ENCODE results near the gene RNASEH2A.
"Not testable (repeated sequence)": the region's sequence is repeated elsewhere in the genome, so short reads cannot be mapped to it uniquely, and the experiment has no call there.

RNASEH2A gene

DNA sequence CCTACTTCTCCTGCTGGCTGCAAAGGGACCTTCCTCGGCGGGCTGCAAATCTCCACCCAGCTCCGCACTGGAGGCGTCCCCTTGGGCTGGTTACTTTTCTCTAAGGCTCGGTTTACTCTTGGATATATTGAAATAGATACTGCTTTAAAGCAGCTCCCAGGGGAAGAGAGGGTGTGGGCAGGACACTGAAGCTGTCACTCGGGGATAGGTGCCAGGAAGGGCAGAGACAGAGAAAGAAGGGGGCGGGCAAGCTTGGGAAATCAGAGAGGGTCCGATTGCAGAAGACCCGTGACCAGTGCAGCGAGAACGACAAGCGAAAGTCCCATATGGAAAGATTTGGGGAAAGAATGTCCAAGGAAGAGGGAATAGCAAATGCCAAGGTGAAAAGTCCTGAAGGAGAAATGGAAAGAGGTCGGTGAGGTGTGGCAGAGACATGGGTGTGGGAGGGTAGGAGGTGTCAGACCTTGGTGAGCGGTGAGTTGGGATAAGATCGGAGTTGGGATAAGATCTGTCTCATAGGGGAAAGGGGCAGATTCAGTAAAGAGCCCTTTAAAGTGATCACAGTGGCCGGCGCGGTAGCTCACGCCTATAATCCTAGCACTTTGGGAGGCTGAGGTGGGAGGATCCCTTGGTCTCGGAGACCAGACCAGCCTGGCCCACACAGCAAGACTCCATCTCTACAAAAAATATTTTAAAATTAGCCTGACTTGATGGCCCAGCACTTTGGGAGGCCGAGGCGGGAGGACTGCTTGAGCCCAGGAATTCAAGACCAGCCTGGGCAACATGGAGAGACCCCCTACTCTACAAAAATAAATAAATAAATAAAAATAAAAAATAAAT lies 3.9 kb upstream of the RNASEH2A start:
- Histone ChIP-seq H3K27ac (ENCODE audit: insufficient read depth in 1 of 2, low read depth in 1 of 2, low read length in 2 of 2, poor library complexity in 1 of 2, severe bottlenecking in 2 of 2) (no peak overlapping the region), H3K9me3 (ENCODE audit: control extremely low read depth in 1 of 5, control insufficient read depth in 4 of 5, insufficient read depth in 2 of 5, low read depth in 1 of 5, low read length in 4 of 5) (no peaks in the 10 kb centered on the region), H3K36me3 (ENCODE audit: control insufficient read depth in 4 of 4, insufficient read depth in 4 of 4, low read length in 3 of 4) (peaks cover 0 to 13% (median 6%) of the 10 kb centered on the region in 4 experiments), H3K4me1 (ENCODE audit: control extremely low read depth in 1 of 4, control insufficient read depth in 4 of 4, insufficient read depth in 4 of 4, low read length in 3 of 4) (peaks cover 0 to 39% (median 37%) of the 10 kb centered on the region in 4 experiments), H3K4me3 (ENCODE audit: control insufficient read depth in 1 of 7, extremely low read depth in 1 of 7, insufficient read depth in 4 of 7, low read depth in 2 of 7, low read length in 6 of 7) (peak overlapping the region; percentile 65 to 97 (median 83)), H3K27me3 (replicated peaks in 2 of 5; ENCODE audit: control insufficient read depth in 4 of 5, insufficient read depth in 5 of 5, low read length in 4 of 5) (peaks cover 0 to 3% (median 0%) of the 10 kb centered on the region in 5 experiments)
- WGBS (ENCODE audit: insufficient coverage): 52% methylated on average over 15 of the region's 22 CpGs
- ChIA-PET POLR2A (interaction anchor here (0.5 to 1.5 kb wide), 3 partner anchors 9 to 25 kb away, joined by 3 to 8 read pairs (median 5); no protein-coding TSS in a partner anchor), CTCF (interaction anchor here (0.7 to 15.3 kb wide), 6 partner anchors 20 to 47 kb away, joined by 3 to 612 read pairs (median 4); partner anchors contain the start of gene HOOK2)
- DNase-seq: no peak

GRCh38 chr19:12804051-12804450 lies 2.3 kb upstream of the RNASEH2A start:
- Histone ChIP-seq H3K27ac (ENCODE audit: insufficient read depth in 1 of 2, low read depth in 1 of 2, low read length in 2 of 2, poor library complexity in 1 of 2, severe bottlenecking in 2 of 2) (no peak overlapping the region), H3K4me1 (ENCODE audit: control extremely low read depth in 1 of 4, control insufficient read depth in 4 of 4, insufficient read depth in 4 of 4, low read length in 3 of 4) (peaks cover 0 to 39% (median 37%) of the 10 kb centered on the region in 4 experiments), H3K4me3 (ENCODE audit: control insufficient read depth in 1 of 7, extremely low read depth in 1 of 7, insufficient read depth in 4 of 7, low read depth in 2 of 7, low read length in 6 of 7) (no peak overlapping the region), H3K9me3 (ENCODE audit: control extremely low read depth in 1 of 5, control insufficient read depth in 4 of 5, insufficient read depth in 2 of 5, low read depth in 1 of 5, low read length in 4 of 5) (no peaks in the 10 kb centered on the region), H3K36me3 (ENCODE audit: control insufficient read depth in 4 of 4, insufficient read depth in 4 of 4, low read length in 3 of 4) (peaks cover 0 to 19% (median 9%) of the 10 kb centered on the region in 4 experiments), H3K27me3 (replicated peaks in 2 of 5; ENCODE audit: control insufficient read depth in 4 of 5, insufficient read depth in 5 of 5, low read length in 4 of 5) (peaks cover 0 to 3% (median 0%) of the 10 kb centered on the region in 5 experiments)
- POLR2A ChIA-PET: no interaction called here
- no peak for DNase-seq
- CTCF ChIA-PET: interaction anchor here (1.0 to 15.3 kb wide), 3 partner anchors 11 to 44 kb away, joined by 3 to 612 read pairs (median 9); partner anchors contain the start of gene HOOK2
- 96% methylated on average over 21 of the region's 26 CpGs for WGBS (ENCODE audit: insufficient coverage)

DNA sequence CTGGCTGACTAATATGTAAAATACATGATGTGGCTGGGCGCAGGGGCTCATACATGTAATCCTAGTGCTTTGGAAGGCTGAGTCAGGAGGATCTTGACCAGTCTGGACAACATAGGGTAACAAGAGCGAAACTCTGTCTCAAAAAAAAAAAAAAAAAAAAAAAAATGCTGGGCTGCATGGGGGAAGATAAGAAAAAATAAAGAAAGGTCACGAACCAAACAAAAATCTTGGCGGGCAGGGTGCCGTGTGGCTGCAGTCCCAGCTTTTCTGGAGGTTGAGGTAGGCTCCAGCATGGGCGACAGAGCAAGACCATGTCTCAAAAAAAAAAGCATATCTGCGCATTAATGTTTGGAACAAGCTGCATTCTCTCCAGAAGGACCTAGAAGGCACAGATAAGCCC lies 8.7 kb downstream of the RNASEH2A start:
- no peaks in the 10 kb centered on the region for H3K27me3 ChIP-seq (replicated peaks in 2 of 5; ENCODE audit: control insufficient read depth in 4 of 5, insufficient read depth in 5 of 5, low read length in 4 of 5)
- ChIA-PET CTCF (interaction anchor here (1.6 to 2.6 kb wide), 3 partner anchors 10 to 32 kb away, joined by 6 to 7 read pairs (median 7); no protein-coding TSS in a partner anchor), POLR2A (no interaction called here)
- DNase-seq: no peak
- H3K4me3 ChIP-seq (ENCODE audit: control insufficient read depth in 1 of 7, extremely low read depth in 1 of 7, insufficient read depth in 4 of 7, low read depth in 2 of 7, low read length in 6 of 7): no peak overlapping the region
- WGBS (ENCODE audit: insufficient coverage): 98% methylated on average over 5 of the region's 7 CpGs
- H3K4me1 ChIP-seq (ENCODE audit: control extremely low read depth in 1 of 4, control insufficient read depth in 4 of 4, insufficient read depth in 4 of 4, low read length in 3 of 4): no peaks in the 10 kb centered on the region
- H3K9me3 ChIP-seq (ENCODE audit: control extremely low read depth in 1 of 5, control insufficient read depth in 4 of 5, insufficient read depth in 2 of 5, low read depth in 1 of 5, low read length in 4 of 5): no peaks in the 10 kb centered on the region
- peaks cover 0 to 21% (median 15%) of the 10 kb centered on the region in 4 experiments for H3K36me3 ChIP-seq (ENCODE audit: control insufficient read depth in 4 of 4, insufficient read depth in 4 of 4, low read length in 3 of 4)
- no peak overlapping the region for H3K27ac ChIP-seq (ENCODE audit: insufficient read depth in 1 of 2, low read depth in 1 of 2, low read length in 2 of 2, poor library complexity in 1 of 2, severe bottlenecking in 2 of 2)

- WGBS (ENCODE audit: insufficient coverage): 100% methylated on average over 4 of the region's 6 CpGs
Measured at GRCh38 chr19:12817188-12817587, 10.8 kb downstream of the RNASEH2A start.

GRCh38 chr19:12817810-12818209 lies 11.4 kb downstream of the RNASEH2A start:
- not testable (repeated sequence) for H3K4me3 ChIP-seq (ENCODE audit: control insufficient read depth in 1 of 7, extremely low read depth in 1 of 7, insufficient read depth in 4 of 7, low read depth in 2 of 7, low read length in 6 of 7); H3K4me1 ChIP-seq (ENCODE audit: control extremely low read depth in 1 of 4, control insufficient read depth in 4 of 4, insufficient read depth in 4 of 4, low read length in 3 of 4); H3K27me3 ChIP-seq (replicated peaks in 2 of 5; ENCODE audit: control insufficient read depth in 4 of 5, insufficient read depth in 5 of 5, low read length in 4 of 5); H3K27ac ChIP-seq (ENCODE audit: insufficient read depth in 1 of 2, low read depth in 1 of 2, low read length in 2 of 2, poor library complexity in 1 of 2, severe bottlenecking in 2 of 2); H3K9me3 ChIP-seq (ENCODE audit: control extremely low read depth in 1 of 5, control insufficient read depth in 4 of 5, insufficient read depth in 2 of 5, low read depth in 1 of 5, low read length in 4 of 5); DNase-seq
- H3K36me3 ChIP-seq (ENCODE audit: control insufficient read depth in 4 of 4, insufficient read depth in 4 of 4, low read length in 3 of 4): peaks cover 0 to 14% (median 6%) of the 10 kb centered on the region in 4 experiments
- POLR2A ChIA-PET: interaction anchor here (0.6 kb wide), 1 partner anchor 782 kb away, joined by 6 read pairs; the partner anchor contains the start of gene ZNF433
- WGBS (ENCODE audit: insufficient coverage): 95% methylated on average over 4 of the region's 11 CpGs
- CTCF ChIA-PET: interaction anchor here (0.7 kb wide), 2 partner anchors 47 to 426 kb away, joined by 3 read pairs; no protein-coding TSS in a partner anchor

More at GRCh38 chr19:12817188-12817587, 10.8 kb downstream of the RNASEH2A start:
- H3K9me3 ChIP-seq (ENCODE audit: control extremely low read depth in 1 of 5, control insufficient read depth in 4 of 5, insufficient read depth in 2 of 5, low read depth in 1 of 5, low read length in 4 of 5); H3K4me1 ChIP-seq (ENCODE audit: control extremely low read depth in 1 of 4, control insufficient read depth in 4 of 4, insufficient read depth in 4 of 4, low read length in 3 of 4); POLR2A ChIA-PET; DNase-seq; H3K27ac ChIP-seq (ENCODE audit: insufficient read depth in 1 of 2, low read depth in 1 of 2, low read length in 2 of 2, poor library complexity in 1 of 2, severe bottlenecking in 2 of 2); H3K27me3 ChIP-seq (replicated peaks in 2 of 5; ENCODE audit: control insufficient read depth in 4 of 5, insufficient read depth in 5 of 5, low read length in 4 of 5); H3K4me3 ChIP-seq (ENCODE audit: control insufficient read depth in 1 of 7, extremely low read depth in 1 of 7, insufficient read depth in 4 of 7, low read depth in 2 of 7, low read length in 6 of 7): not testable (repeated sequence)
- H3K36me3 ChIP-seq (ENCODE audit: control insufficient read depth in 4 of 4, insufficient read depth in 4 of 4, low read length in 3 of 4): peaks cover 0 to 14% (median 8%) of the 10 kb centered on the region in 4 experiments
- CTCF ChIA-PET: interaction anchor here (0.6 kb wide), 1 partner anchor 20 kb away, joined by 4 read pairs; no protein-coding TSS in a partner anchor

DNA sequence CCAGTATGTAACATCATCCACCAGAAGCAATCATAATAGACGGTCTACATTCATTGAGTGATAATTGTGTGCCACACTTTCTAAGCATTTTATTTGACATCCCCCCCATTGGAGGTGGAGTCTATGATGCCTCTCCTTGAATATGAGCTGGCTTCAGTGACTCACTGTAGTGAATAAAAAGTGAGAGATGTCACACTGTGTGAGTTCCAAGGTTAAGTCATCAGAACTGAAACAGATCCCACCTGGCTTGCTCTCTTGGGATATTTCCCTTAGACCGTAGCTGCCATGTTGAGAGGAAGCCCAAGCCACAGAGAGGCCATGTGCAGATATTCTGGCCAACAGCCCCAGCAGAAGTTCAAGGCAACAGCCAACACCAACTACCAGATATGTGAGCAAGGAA lies 15.4 kb downstream of the RNASEH2A start:
- ChIA-PET CTCF (interaction anchor here (1.0 to 1.4 kb wide), 4 partner anchors 8 to 65 kb away, joined by 3 to 5 read pairs (median 4); no protein-coding TSS in a partner anchor), POLR2A (no interaction called here)
- no peaks in the 10 kb centered on the region for H3K9me3 ChIP-seq (ENCODE audit: control extremely low read depth in 1 of 5, control insufficient read depth in 4 of 5, insufficient read depth in 2 of 5, low read depth in 1 of 5, low read length in 4 of 5)
- DNase-seq: no peak
- peaks cover 0 to 9% (median 1%) of the 10 kb centered on the region in 4 experiments for H3K4me1 ChIP-seq (ENCODE audit: control extremely low read depth in 1 of 4, control insufficient read depth in 4 of 4, insufficient read depth in 4 of 4, low read length in 3 of 4)
- H3K27me3 ChIP-seq (replicated peaks in 2 of 5; ENCODE audit: control insufficient read depth in 4 of 5, insufficient read depth in 5 of 5, low read length in 4 of 5): peaks cover 0 to 3% (median 3%) of the 10 kb centered on the region in 5 experiments
- no peaks in the 10 kb centered on the region for H3K36me3 ChIP-seq (ENCODE audit: control insufficient read depth in 4 of 4, insufficient read depth in 4 of 4, low read length in 3 of 4)
- no peak overlapping the region for H3K4me3 ChIP-seq (ENCODE audit: control insufficient read depth in 1 of 7, extremely low read depth in 1 of 7, insufficient read depth in 4 of 7, low read depth in 2 of 7, low read length in 6 of 7)
- 75% methylated on average over 1 of the region's 2 CpGs for WGBS (ENCODE audit: insufficient coverage)
- no peak overlapping the region for H3K27ac ChIP-seq (ENCODE audit: insufficient read depth in 1 of 2, low read depth in 1 of 2, low read length in 2 of 2, poor library complexity in 1 of 2, severe bottlenecking in 2 of 2)
